Aorta (tissue), 5 donors: Measurements from ENCODE around the gene GCC2. TPM values are rescaled to one million over a fixed set of nuclear protein-coding genes. Genes with fewer than 3 reads are reported as not detected.
"Not testable (repeated sequence)": the region's sequence is repeated elsewhere in the genome, so short reads cannot be mapped to it uniquely, and the experiment has no call there.

Experiments used
- ATAC-seq: fragments of 200-7000 bp; cut with Tn5 transposase; one replicate; pipeline ENCODE4 v1.9.1; 2022; ENCODE audit warnings: moderate library complexity; ENCODE audit not compliant: low FRiP score
- DNase-seq, 2 donors: peaks; one replicate each; pipeline ENCODE4 v3.0.0-alpha.2; 2020
- H3K27ac ChIP-seq, 2 donors: one replicate each; pipeline ENCODE4 v1.5.1; 2013; ENCODE audit warnings: low read length in 2 of 2, mild to moderate bottlenecking in 2 of 2, moderate library complexity in 2 of 2, control low read depth in 1 of 2, inconsistent platforms in 1 of 2, low read depth in 1 of 2
- H3K27me3 ChIP-seq, 2 donors: one replicate each; pipeline ENCODE4 v1.6.1; 2013; ENCODE audit warnings: control low read depth in 1 of 2, low read length in 1 of 2, mild to moderate bottlenecking in 1 of 2, moderate library complexity in 1 of 2; ENCODE audit not compliant: insufficient read depth in 2 of 2, control insufficient read depth in 1 of 2
- H3K36me3 ChIP-seq, 2 donors: one replicate each; pipeline ENCODE4 v1.6.1; 2013; ENCODE audit warnings: control low read depth in 1 of 2, low read length in 1 of 2, mild to moderate bottlenecking in 1 of 2; ENCODE audit not compliant: insufficient read depth in 2 of 2, control insufficient read depth in 1 of 2
- H3K4me1 ChIP-seq, 2 donors: one replicate each; pipeline ENCODE4 v1.6.1; 2013; ENCODE audit warnings: low read length in 2 of 2, control low read depth in 1 of 2, mild to moderate bottlenecking in 1 of 2, moderate library complexity in 1 of 2; ENCODE audit not compliant: insufficient read depth in 2 of 2, control insufficient read depth in 1 of 2
- H3K4me3 ChIP-seq, 2 donors: one replicate each; pipeline ENCODE4 v1.5.1; 2013; ENCODE audit warnings: low read length in 2 of 2, control low read depth in 1 of 2, mild to moderate bottlenecking in 1 of 2
- H3K9me3 ChIP-seq: one replicate; pipeline ENCODE4 v1.6.1; 2013; ENCODE audit warnings: mild to moderate bottlenecking, low read length; ENCODE audit not compliant: control insufficient read depth
- WGBS, 2 donors: extraction: QIAGEN DNeasy Blood & Tissue Kit; methylation state at CpG; one replicate each; pipeline ENCODE4 v1.1.7; 2013; 5-methylcytosine and 5-hydroxymethylcytosine counted together
- intact Hi-C, 2 donors: fragments of 100-400 bp; cut with DNase I; formaldehyde crosslinking; loops; one replicate each; pipeline versions ENCODE4 v1.14.2 to v1.15.0; 2022
- polyA plus RNA-seq, 2 donors: library from polyadenylated mRNA; stranded (reverse); fragments of 200-250 nt; gene quantifications; one replicate each; pipeline ENCODE4 v1.2.3, GENCODE V29; 2013
- total RNA-seq, 2 donors: library from RNA; stranded (reverse); fragmentation: NEBNext Ultra II Directional; extraction: Animal tissue kit (Norgen Biotek cat#: 25700); gene quantifications; one replicate each; pipeline ENCODE4 v1.2.1, GENCODE V29; 2021
- donor health status: healthy with polysubstance abuse.
- donor health status: Bipolar disorder and iron deficiency.
- donor health status: DM: no; HTN: no; CAD: no.
- donor health status: DM: no; HTN: no; CAD: no.
- donor health status: DM: yes; HTN: yes; CAD: no.

GCC2 gene
- total and polyA plus RNA-seq, 4 donors, result 10.8 to 64.6 (median 32.9) TPM

GRCh38 chr2:108453530-108453929 lies 4.5 kb downstream of the GCC2 start:
- H3K4me3 ChIP-seq, H3K4me1 ChIP-seq, H3K27ac ChIP-seq, H3K27me3 ChIP-seq, ATAC-seq, H3K36me3 ChIP-seq, DNase-seq, H3K9me3 ChIP-seq: not testable (repeated sequence)
- 95% methylated on average over 4 of the region's 4 CpGs for WGBS, 2 donors
- intact Hi-C loops, result loop anchor here in 1 of 2 donors (10.0 kb wide), 1 partner anchor 131 kb away; no protein-coding TSS in a partner anchor

GRCh38 chr2:108454440-108454839 lies 5.4 kb downstream of the GCC2 start:
- intact Hi-C loops, result loop anchor here in 1 of 2 donors (10.0 kb wide), 1 partner anchor 130 kb away; no protein-coding TSS in a partner anchor
- H3K4me3 ChIP-seq, result no peak overlapping the region
- H3K4me1 ChIP-seq, result no peaks in the 10 kb centered on the region
- H3K36me3 ChIP-seq, result no peaks in the 10 kb centered on the region
- ATAC-seq (no peak), DNase-seq (no peak)
- WGBS, 2 donors, result 92 to 97% methylated on average over 2 of the region's 2 CpGs
- no peaks in the 10 kb centered on the region for H3K27me3 ChIP-seq
- no peak overlapping the region for H3K27ac ChIP-seq
- no peaks in the 10 kb centered on the region for H3K9me3 ChIP-seq

- H3K9me3 ChIP-seq, result no peaks in the 10 kb centered on the region
- WGBS, 2 donors, result 98% methylated on average over 1 of the region's 1 CpG
- no peak overlapping the region for H3K27ac ChIP-seq
- no peaks in the 10 kb centered on the region for H3K27me3 ChIP-seq
- ATAC-seq (no peak), DNase-seq (no peak)
- intact Hi-C loops, result loop anchor here in 1 of 2 donors (10.0 kb wide), 1 partner anchor 129 kb away; no protein-coding TSS in a partner anchor
- no peak overlapping the region for H3K4me3 ChIP-seq
- no peaks in the 10 kb centered on the region for H3K4me1 ChIP-seq
- H3K36me3 ChIP-seq, result peaks cover 0 to 2% of the 10 kb centered on the region in 2 donors
Observed at GRCh38 chr2:108455571-108455970, 6.6 kb downstream of the GCC2 start.

- no peak overlapping the region for H3K27ac ChIP-seq
- H3K36me3 ChIP-seq, result peaks cover 1 to 5% of the 10 kb centered on the region in 2 donors
Observed at GRCh38 chr2:108458082-108458481, 9.1 kb downstream of the GCC2 start.

GRCh38 chr2:108459441-108459840 lies 10.4 kb downstream of the GCC2 start:
- intact Hi-C loops, result loop anchor here in 1 of 2 donors (10.0 kb wide), 1 partner anchor 125 kb away; no protein-coding TSS in a partner anchor
- WGBS, 2 donors, result 86 to 91% methylated on average over 1 of the region's 1 CpG
- Histone ChIP-seq H3K4me1 (no peaks in the 10 kb centered on the region), H3K27me3 (no peaks in the 10 kb centered on the region), H3K4me3 (no peak overlapping the region), H3K27ac (no peak overlapping the region), H3K9me3 (no peaks in the 10 kb centered on the region), H3K36me3 (peaks cover 4 to 5% of the 10 kb centered on the region in 2 donors)
- no peak for DNase-seq
- ATAC-seq, result no peak

More at GRCh38 chr2:108458082-108458481, 9.1 kb downstream of the GCC2 start:
- ATAC-seq (no peak), DNase-seq (no peak)
- Histone ChIP-seq H3K9me3 (no peaks in the 10 kb centered on the region), H3K27me3 (no peaks in the 10 kb centered on the region), H3K4me3 (no peak overlapping the region), H3K4me1 (no peaks in the 10 kb centered on the region)
- WGBS, 2 donors, result 84 to 98% methylated on average over 3 of the region's 3 CpGs
- intact Hi-C loops, result loop anchor here in 1 of 2 donors (10.0 kb wide), 1 partner anchor 127 kb away; no protein-coding TSS in a partner anchor

GRCh38 chr2:108460345-108461037 lies 11.5 kb downstream of the GCC2 start:
- H3K4me3 ChIP-seq, result no peak overlapping the region
- 68 to 76% methylated on average over 4 of the region's 4 CpGs for WGBS, 2 donors
- ATAC-seq (no peak), DNase-seq (no peak)
- no peaks in the 10 kb centered on the region for H3K9me3 ChIP-seq
- peaks cover 4 to 5% of the 10 kb centered on the region in 2 donors for H3K36me3 ChIP-seq
- intact Hi-C loops, result no loop called here
- H3K27ac ChIP-seq, result no peak overlapping the region
- H3K4me1 ChIP-seq, result no peaks in the 10 kb centered on the region
- no peaks in the 10 kb centered on the region for H3K27me3 ChIP-seq

GRCh38 chr2:108477099-108477498 lies 28.1 kb downstream of the GCC2 start:
- Histone ChIP-seq H3K27me3 (no peaks in the 10 kb centered on the region), H3K27ac (no peak overlapping the region), H3K36me3 (no peaks in the 10 kb centered on the region), H3K4me3 (no peak overlapping the region), H3K4me1 (no peaks in the 10 kb centered on the region), H3K9me3 (no peaks in the 10 kb centered on the region)
- ATAC-seq (no peak), DNase-seq (no peak)
- WGBS, 2 donors, result 86 to 93% methylated on average over 1 of the region's 1 CpG
- intact Hi-C loops, result no loop called here

- no peaks in the 10 kb centered on the region for H3K9me3 ChIP-seq
- H3K27me3 ChIP-seq, result no peaks in the 10 kb centered on the region
- H3K36me3 ChIP-seq, result peaks cover 0 to 5% of the 10 kb centered on the region in 2 donors
- whole genome bisulfite sequencing, 2 donors, result 95 to 99% methylated on average over 2 of the region's 2 CpGs
- no peak overlapping the region for H3K4me3 ChIP-seq
- intact Hi-C loops, result loop anchor here in 1 of 2 donors (10.0 kb wide), 1 partner anchor 100 kb away; no protein-coding TSS in a partner anchor
- ATAC-seq (no peak), DNase-seq (no peak)
- no peaks in the 10 kb centered on the region for H3K4me1 ChIP-seq
- H3K27ac ChIP-seq, result no peak overlapping the region
Observed at GRCh38 chr2:108485253-108485652, 36.2 kb downstream of the GCC2 start.
